Subcutaneous adipose tissue (tissue), 4 donors: Measurements from ENCODE around the gene NCKAP5. TPM values are rescaled to one million over a fixed set of nuclear protein-coding genes. Genes with fewer than 3 reads are reported as not detected.

ENCODE experiments used
- CTCF ChIP-seq: fragments of 450-650 bp; IDR thresholded peaks from one replicate; pipeline ENCODE4 v1.5.1; 2016; ENCODE audit warnings: low read depth, mild to moderate bottlenecking, control low read depth, antibody characterized with exemption, moderate library complexity
- total RNA-seq, 4 donors: library from RNA; depleted of rRNA; stranded (reverse); fragments of >200 nt; gene quantifications; one replicate each; pipeline ENCODE4 v1.1.0, GENCODE V29; 2016

NCKAP5 gene
- total RNA-seq, 4 donors from 2014 or later: 1.5 to 6.4 (median 3.8) TPM

GRCh38 chr2:133062931-133063665, 505.2 kb downstream of the NCKAP5 start:
- no peak for TF ChIP-seq CTCF

- TF ChIP-seq CTCF: no peak
Measured at GRCh38 chr2:133061874-133062593, 506.2 kb downstream of the NCKAP5 start.

GRCh38 chr2:133054297-133054696, 514.0 kb downstream of the NCKAP5 start:
- no peak for TF ChIP-seq CTCF

GRCh38 chr2:133053541-133053940, 514.7 kb downstream of the NCKAP5 start:
- no peak for TF ChIP-seq CTCF

- no peak for TF ChIP-seq CTCF
Measured at GRCh38 chr2:133045787-133046186, 522.5 kb downstream of the NCKAP5 start.

GRCh38 chr2:133044556-133044955, 523.7 kb downstream of the NCKAP5 start:
- TF ChIP-seq CTCF: no peak

- no peak for TF ChIP-seq CTCF
Measured at GRCh38 chr2:133040170-133040569, 528.1 kb downstream of the NCKAP5 start.
